ENCODE results near the gene PLXNA4.

The PLXNA4 gene

GRCh38 chr7:132137681-132138080, 438.6 kb downstream of the PLXNA4 start:
- no peak for DNase-seq (ENCODE audit: low spot score)

- DNase-seq (ENCODE audit: low spot score): no peak
Observed at GRCh38 chr7:132135746-132136385, 440.4 kb downstream of the PLXNA4 start.

DNA sequence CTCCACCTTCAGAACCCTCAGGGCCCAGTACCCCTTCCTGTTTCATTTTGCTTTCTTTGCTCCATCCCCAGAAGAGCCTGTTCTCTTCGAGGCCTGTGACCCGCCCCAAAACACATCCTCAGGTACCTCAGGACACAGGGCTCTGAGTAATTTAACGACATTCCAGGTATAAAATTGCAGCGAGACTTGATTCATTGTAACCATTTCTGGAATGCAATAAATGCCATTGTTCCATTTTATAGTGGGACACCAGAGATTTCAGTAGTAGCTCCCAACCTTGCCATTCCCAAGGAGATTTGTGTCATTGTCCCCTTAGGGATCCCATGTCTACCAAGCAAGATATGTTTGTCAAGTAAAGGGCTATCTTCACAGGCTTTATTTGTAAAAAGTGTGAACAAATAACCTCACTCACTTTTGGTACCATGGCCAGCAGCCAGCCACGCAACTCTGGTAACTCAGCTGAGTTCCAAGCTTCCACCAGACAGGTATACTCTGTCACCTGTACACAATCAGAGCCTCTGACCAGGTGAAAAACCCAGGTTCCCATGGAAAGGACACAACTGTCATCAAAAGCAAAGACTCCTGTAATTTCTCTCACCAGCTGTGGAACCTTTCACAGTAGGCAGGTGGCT, 441.3 kb downstream of the PLXNA4 start:
- no peak for DNase-seq (ENCODE audit: low spot score)

DNA sequence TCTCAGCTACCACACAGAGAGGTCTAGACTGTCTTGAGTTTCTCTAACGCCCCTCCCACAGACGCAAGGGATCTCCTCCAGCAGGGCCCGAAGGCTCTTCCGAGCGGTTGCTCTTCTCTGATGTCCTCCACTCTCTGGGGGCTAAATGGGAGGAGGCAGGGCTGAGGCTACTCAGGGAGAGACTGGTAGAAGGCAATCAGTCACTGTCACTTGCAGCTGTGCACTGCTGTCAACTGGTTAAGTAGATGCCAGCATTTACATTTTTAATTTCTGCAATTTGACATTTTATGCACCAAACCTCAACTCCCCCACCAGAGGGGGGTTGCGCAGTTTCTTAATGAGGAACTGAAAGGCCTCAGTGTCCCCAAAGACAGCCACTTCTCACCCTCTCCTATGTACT, 442.8 kb downstream of the PLXNA4 start:
- DNase-seq (ENCODE audit: low spot score): no peak

GRCh38 chr7:132131196-132131595, 445.1 kb downstream of the PLXNA4 start:
- no peak for DNase-seq (ENCODE audit: low spot score)

DNA sequence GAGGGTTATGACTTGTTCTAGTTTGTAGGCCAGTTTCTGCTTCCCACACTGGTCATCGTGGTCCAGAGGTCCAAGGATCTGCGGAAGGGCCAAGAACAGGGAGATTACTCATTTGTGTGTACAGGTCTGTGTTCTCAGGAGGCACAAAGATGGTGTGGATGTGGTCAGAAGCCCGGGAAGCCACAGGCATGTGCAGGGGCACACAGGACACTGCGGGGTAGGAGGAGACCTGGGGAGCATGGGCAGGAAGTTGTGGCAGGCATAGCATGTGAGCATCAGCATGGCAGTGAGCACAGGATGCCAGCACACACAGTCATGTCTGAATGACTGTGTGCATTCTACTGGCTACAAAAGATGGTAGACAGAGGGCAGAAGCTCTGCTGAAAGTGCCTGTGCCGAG, 445.8 kb downstream of the PLXNA4 start:
- no peak for DNase-seq (ENCODE audit: low spot score)

GRCh38 chr7:132125872-132126595, 450.2 kb downstream of the PLXNA4 start:
- DNase-seq (ENCODE audit: low spot score): no peak

GRCh38 chr7:132125096-132125495, 451.2 kb downstream of the PLXNA4 start:
- no peak for DNase-seq (ENCODE audit: low spot score)

- no peak for DNase-seq (ENCODE audit: low spot score)
Observed at GRCh38 chr7:132124575-132124974, 451.7 kb downstream of the PLXNA4 start.

- no peak for DNase-seq (ENCODE audit: low spot score)
Observed at GRCh38 chr7:132123773-132124172, 452.5 kb downstream of the PLXNA4 start.

DNA sequence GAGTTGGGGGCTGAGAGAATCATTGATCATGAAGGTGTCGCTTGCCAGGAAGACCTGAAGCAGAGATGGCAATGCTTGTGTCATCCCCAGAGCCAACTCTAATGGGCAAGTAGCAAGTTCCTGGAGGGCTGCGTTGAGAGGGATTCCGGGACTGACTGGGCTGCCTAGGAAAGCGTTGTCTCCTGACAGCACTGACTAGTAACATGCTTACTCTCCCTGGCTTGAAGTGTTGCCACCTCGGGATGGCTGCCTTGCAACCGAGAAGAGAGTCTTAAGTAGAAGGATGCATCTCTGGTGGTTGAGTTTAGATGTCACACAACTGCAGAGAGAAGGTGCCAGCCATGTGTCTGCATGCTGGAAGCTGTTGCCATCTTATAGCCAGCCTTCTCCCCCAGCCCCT, 453.4 kb downstream of the PLXNA4 start:
- no peak for DNase-seq (ENCODE audit: low spot score)

GRCh38 chr7:132121987-132122386, 454.3 kb downstream of the PLXNA4 start:
- no peak for DNase-seq (ENCODE audit: low spot score)

GRCh38 chr7:132118641-132119040, 457.6 kb downstream of the PLXNA4 start:
- no peak for DNase-seq (ENCODE audit: low spot score)

GRCh38 chr7:132117636-132118035, 458.6 kb downstream of the PLXNA4 start:
- DNase-seq (ENCODE audit: low spot score): no peak

DNA sequence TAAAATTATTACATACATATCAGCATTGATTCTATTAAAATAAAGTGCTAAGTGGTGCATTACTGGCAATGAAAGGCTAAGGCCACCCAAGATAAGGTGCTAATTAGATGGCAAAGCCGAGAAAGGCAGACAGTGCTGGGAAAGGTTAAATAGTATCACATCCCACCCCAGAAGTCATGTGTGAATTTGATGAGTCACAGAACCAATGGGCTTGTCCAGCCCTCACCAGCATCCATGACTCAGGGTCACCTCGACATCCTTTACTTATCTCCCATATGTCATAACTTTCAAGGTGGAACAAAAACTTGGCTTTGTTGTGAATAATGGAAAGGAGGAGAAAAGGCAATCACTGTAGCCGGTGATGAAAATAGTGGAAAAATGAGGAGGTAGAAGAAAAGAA, 459.1 kb downstream of the PLXNA4 start:
- no peak for DNase-seq (ENCODE audit: low spot score)

DNA sequence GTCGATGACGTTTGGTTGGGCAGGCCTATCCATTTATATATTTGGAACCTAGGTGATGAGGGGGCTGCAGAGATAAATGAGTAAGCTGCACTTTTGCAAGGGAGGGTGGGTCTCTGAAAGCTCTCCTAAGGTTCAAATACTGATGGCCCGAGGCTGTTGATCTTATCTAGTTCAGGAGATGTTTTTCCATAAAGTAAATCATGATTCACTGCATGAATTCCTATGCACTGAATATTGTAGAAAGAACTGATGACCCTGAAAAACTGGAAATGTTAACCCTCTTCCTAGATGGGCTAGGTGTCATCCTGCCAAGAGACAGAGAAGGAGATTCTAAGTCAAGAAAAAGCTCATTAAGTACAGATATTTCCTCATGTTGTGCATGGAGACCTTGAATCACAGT, 459.9 kb downstream of the PLXNA4 start:
- no peak for DNase-seq (ENCODE audit: low spot score)

DNA sequence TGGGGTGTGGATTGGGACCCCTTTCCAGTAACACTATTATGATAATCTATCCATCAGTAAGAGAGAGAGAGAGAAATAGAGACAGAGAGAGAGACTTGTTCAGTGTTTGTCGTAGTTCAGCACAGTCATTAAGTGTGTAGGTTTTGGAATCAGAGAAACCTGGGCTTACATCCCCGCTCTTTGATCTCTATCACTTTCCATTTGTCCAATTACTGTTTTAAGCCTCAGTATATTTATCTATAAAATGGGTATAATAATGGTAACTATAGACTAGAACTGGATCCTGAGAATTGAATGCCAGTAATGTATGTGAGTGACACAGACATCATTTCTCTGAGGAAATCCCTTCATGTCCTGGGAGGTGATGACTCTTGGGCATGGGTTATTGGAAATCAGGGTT, 460.5 kb downstream of the PLXNA4 start:
- DNase-seq (ENCODE audit: low spot score): no peak

DNA sequence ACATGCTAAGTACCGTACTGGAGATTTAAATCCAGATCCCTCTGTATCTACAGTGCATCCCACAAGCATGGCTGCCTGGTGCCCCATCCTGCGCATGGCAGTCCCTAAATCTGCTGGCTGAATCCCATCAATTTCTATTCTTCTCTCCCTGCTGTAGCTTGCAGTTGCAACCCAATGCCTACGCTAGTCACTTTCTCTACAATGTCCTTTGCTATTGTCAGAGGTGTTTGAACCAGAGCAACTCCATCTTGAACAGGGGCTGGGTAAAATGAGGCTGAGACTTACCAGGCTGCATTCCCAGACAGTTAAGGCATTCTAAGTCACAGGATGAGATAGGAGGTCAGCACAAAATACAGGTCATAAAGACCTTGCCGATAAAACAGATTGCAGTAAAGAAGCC, 461.2 kb downstream of the PLXNA4 start:
- no peak for DNase-seq (ENCODE audit: low spot score)

GRCh38 chr7:132114411-132114810, 461.9 kb downstream of the PLXNA4 start:
- no peak for DNase-seq (ENCODE audit: low spot score)

DNA sequence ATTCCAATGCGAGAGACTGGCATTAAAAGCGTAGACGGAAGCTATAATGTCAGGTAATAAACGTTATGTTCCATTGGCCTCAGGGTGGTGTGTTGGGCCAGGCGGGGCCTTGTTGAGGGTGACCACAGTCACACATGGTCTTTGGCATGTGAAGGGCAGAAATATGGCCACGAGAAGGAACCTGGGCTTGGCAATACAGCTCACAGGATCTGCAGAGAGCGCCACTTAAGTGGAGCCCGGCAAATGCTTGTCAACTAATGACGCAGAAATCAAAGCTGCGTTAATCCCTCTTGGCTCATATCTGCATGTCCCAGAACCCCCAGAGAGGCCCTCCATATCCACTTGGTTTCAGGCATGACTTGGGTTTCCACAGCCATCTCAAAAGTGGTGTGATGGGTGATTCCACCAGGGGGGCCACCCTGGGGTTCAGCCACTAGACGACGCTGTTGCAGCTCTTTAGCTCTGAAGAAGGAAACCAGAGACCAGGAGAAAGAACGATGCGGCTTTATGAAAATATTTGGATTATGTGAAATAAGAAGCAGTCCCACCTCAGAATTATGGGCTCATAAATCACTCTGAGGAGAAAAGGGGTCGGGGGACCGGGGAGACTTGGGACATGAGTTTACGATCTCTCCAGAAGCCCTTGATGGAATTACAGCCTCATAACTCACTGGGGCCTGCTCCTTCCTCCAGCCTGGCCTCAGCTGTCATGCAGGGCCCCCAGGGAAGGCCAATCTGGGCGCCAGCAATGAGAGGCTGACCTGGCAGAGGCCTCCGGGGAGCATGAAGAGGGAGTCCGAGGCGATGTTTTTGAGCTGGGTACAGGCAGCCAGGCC, 462.5 kb downstream of the PLXNA4 start:
- no peak for DNase-seq (ENCODE audit: low spot score)

GRCh38 chr7:132112657-132113056, 463.6 kb downstream of the PLXNA4 start:
- no peak for DNase-seq (ENCODE audit: low spot score)

DNA sequence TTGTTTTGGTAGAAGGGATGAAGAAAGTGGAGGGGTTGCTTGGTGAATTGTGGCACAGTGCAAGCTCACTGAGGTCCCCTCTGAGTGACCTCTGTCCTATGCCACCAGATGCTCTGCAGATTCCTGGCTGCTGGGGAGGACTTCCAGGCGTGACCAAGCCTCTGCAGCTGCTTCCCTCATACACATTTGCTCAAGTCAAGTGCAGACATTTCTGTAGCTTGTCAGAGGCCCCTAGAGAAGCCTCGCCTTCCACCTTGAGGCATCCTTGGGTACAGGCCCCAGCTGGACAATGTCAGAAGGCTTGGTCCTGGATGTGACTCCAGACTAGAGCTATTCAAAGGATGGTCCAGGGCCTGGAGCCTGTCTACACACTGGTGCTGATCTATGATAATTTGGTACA, 464.2 kb downstream of the PLXNA4 start:
- DNase-seq (ENCODE audit: low spot score): no peak

GRCh38 chr7:132110692-132111091, 465.6 kb downstream of the PLXNA4 start:
- no peak for DNase-seq (ENCODE audit: low spot score)
